Stimulated activated CD8-positive, alpha-beta memory T cell treated with anti-CD3 and anti-CD28 coated beads, Interleukin-12 subunit alpha, Interleukin-12 subunit beta, amount 100 ng/mL, for 4 hours (primary cell): Measurements from ENCODE around the gene ZGPAT.

Experiments
- DNase-seq: peaks from one replicate; pipeline ENCODE4 v3.0.0-alpha.2; 2020; ENCODE audit warnings: low read depth

The ZGPAT gene

GRCh38 chr20:63744574-63745423 is 37.0 kb downstream of the ZGPAT start:
- DNase-seq = no peak

GRCh38 chr20:63745424-63745805 is 37.6 kb downstream of the ZGPAT start:
- DNase-seq = no peak

GRCh38 chr20:63745961-63746731 is 38.3 kb downstream of the ZGPAT start:
- DNase-seq = no peak

- no peak for DNase-seq
Observed at GRCh38 chr20:63746751-63747315, 39.0 kb downstream of the ZGPAT start.

- DNase-seq = no peak
Observed at GRCh38 chr20:63747622-63748069, 39.8 kb downstream of the ZGPAT start.

- no peak for DNase-seq
Observed at GRCh38 chr20:63748070-63748933, 40.5 kb downstream of the ZGPAT start.

- no peak for DNase-seq
Observed at GRCh38 chr20:63748934-63749270, 41.1 kb downstream of the ZGPAT start.

GRCh38 chr20:63749597-63750508 is 42.0 kb downstream of the ZGPAT start:
- DNase-seq = no peak

- peak; percentile 34 for DNase-seq
Observed at GRCh38 chr20:63750807-63751470, 43.1 kb downstream of the ZGPAT start.

- no peak for DNase-seq
Observed at GRCh38 chr20:63751471-63752271, 43.8 kb downstream of the ZGPAT start.

GRCh38 chr20:63752411-63753101 is 44.7 kb downstream of the ZGPAT start:
- no peak for DNase-seq

GRCh38 chr20:63753381-63753780 is 45.5 kb downstream of the ZGPAT start:
- no peak for DNase-seq

GRCh38 chr20:63754008-63754407 is 46.2 kb downstream of the ZGPAT start:
- DNase-seq = no peak

- no peak for DNase-seq
Observed at GRCh38 chr20:63755933-63756647, 48.3 kb downstream of the ZGPAT start.

- DNase-seq = no peak
Observed at GRCh38 chr20:63756648-63756991, 48.8 kb downstream of the ZGPAT start.

GRCh38 chr20:63758152-63758551 is 50.3 kb downstream of the ZGPAT start:
- no peak for DNase-seq

GRCh38 chr20:63759377-63759901 is 51.6 kb downstream of the ZGPAT start:
- DNase-seq = no peak
